ENCODE data around the gene OPRM1. TPM values are rescaled to one million over a fixed set of nuclear protein-coding genes. Genes with fewer than 3 reads are reported as not detected.

The OPRM1 gene
- total RNA-seq, 4 donors from 2014 or later, result not detected

DNA sequence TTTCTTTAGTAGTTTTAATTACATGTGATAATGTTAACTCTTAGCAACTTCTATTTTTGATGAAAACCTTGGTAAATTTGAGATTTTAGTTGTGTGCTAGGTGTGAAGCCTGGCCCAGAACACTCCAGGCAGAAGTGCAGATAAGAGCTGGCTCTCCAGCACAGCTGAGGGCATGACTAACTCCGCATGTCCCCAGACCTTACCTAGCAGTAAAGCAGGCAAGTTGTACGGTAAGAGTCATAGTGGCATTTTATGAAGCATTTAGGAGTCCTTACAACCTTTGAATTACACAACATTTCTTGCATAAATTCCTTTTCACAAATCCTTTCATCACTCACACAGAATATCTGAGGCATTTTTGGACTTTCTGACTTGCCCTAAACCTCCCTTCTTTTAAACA is 67.2 kb downstream of the OPRM1 start:
- DNase-seq (ENCODE audit: low spot score in 2 of 2), result no peak
- H3K4me3 ChIP-seq, result no peak overlapping the region
- H3K27me3 ChIP-seq, result no peaks in the 10 kb centered on the region
- no peaks in the 10 kb centered on the region for H3K9me3 ChIP-seq
- H3K36me3 ChIP-seq, result no peaks in the 10 kb centered on the region
- WGBS, 2 donors, result 92 to 94% methylated on average over 2 of the region's 2 CpGs
- no peaks in the 10 kb centered on the region for H3K4me1 ChIP-seq
- H3K27ac ChIP-seq, result no peak overlapping the region
- TF ChIP-seq EP300 (IDR thresholded peaks at IDR 0.05) (no peak), POLR2A (IDR thresholded peaks at IDR 0.05) (no peak)
- TF ChIP-seq, protein P1, sequence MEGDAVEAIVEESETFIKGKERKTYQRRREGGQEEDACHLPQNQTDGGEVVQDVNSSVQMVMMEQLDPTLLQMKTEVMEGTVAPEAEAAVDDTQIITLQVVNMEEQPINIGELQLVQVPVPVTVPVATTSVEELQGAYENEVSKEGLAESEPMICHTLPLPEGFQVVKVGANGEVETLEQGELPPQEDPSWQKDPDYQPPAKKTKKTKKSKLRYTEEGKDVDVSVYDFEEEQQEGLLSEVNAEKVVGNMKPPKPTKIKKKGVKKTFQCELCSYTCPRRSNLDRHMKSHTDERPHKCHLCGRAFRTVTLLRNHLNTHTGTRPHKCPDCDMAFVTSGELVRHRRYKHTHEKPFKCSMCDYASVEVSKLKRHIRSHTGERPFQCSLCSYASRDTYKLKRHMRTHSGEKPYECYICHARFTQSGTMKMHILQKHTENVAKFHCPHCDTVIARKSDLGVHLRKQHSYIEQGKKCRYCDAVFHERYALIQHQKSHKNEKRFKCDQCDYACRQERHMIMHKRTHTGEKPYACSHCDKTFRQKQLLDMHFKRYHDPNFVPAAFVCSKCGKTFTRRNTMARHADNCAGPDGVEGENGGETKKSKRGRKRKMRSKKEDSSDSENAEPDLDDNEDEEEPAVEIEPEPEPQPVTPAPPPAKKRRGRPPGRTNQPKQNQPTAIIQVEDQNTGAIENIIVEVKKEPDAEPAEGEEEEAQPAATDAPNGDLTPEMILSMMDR (IDR thresholded peaks at IDR 0.05), result no peak

DNA sequence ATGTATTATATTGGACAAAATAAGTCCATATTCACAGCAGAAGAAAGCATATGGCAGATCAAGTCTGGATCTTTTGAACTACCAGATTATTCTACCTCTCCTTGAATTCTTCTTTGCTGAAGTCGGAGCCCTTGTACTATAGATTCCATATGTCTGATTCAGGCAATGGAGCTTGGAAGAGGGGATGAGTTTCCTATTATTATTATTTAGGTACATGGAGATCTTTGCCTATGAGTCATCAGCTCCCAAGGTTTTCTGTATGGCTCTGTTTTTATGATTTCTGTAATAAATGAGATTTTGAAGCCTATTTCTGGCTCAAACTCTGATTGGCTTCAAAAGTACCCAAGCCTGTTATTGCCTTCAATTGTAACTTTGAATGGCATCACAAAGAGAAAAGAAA is 72.0 kb downstream of the OPRM1 start:
- no peak overlapping the region for H3K27ac ChIP-seq
- WGBS, 2 donors, result 86 to 89% methylated on average over 1 of the region's 1 CpG

DNA sequence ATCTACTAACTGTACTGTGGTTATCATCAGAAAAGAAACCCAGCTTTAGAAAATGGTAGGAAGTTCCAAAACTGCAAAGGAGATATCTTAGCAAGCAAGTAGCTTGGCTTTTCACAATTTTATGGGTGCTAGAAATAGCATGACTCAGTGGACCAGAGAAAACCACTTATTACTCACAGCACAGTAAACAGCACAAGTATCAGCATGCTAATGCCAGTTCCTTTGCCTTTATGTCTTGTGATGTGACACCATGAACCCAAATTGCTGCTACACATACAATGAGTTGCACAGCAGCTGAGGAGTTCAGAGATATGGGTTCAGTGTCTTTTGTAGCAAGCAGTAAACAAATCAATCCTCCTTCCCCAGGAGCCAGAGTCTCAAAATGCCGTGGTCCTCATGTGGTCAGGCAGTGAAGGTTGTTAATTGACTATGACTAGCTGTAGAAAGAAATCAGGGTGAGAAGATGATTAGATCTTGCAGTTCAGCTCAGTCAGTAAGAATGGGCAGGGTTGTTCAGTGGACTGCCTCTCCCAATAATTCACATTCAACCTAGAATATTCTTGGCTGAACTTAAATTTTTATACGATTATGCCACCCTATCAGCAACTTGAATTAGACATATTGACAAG is 73.3 kb downstream of the OPRM1 start:
- no peaks in the 10 kb centered on the region for H3K4me1 ChIP-seq
- no peaks in the 10 kb centered on the region for H3K27me3 ChIP-seq
- no peaks in the 10 kb centered on the region for H3K36me3 ChIP-seq
- no peaks in the 10 kb centered on the region for H3K9me3 ChIP-seq
- no peak for DNase-seq (ENCODE audit: low spot score in 2 of 2)
- no peak overlapping the region for H3K4me3 ChIP-seq
- TF ChIP-seq, protein P1 (IDR thresholded peaks at IDR 0.05), result no peak
- TF ChIP-seq POLR2A (IDR thresholded peaks at IDR 0.05) (no peak), EP300 (IDR thresholded peaks at IDR 0.05) (no peak)
- H3K27ac ChIP-seq, result no peak overlapping the region
- WGBS, 2 donors, result 76 to 90% methylated on average over 2 of the region's 2 CpGs

More for the DNA sequence above, 72.0 kb downstream of the OPRM1 start:
- TF ChIP-seq EP300 (IDR thresholded peaks at IDR 0.05), result no peak
- no peak for TF ChIP-seq POLR2A (IDR thresholded peaks at IDR 0.05)
- TF ChIP-seq, protein P1 (IDR thresholded peaks at IDR 0.05), result no peak
- Histone ChIP-seq H3K4me1 (no peaks in the 10 kb centered on the region), H3K4me3 (no peak overlapping the region), H3K9me3 (no peaks in the 10 kb centered on the region), H3K27me3 (no peaks in the 10 kb centered on the region), H3K36me3 (no peaks in the 10 kb centered on the region)
- no peak for DNase-seq (ENCODE audit: low spot score in 2 of 2)

DNA sequence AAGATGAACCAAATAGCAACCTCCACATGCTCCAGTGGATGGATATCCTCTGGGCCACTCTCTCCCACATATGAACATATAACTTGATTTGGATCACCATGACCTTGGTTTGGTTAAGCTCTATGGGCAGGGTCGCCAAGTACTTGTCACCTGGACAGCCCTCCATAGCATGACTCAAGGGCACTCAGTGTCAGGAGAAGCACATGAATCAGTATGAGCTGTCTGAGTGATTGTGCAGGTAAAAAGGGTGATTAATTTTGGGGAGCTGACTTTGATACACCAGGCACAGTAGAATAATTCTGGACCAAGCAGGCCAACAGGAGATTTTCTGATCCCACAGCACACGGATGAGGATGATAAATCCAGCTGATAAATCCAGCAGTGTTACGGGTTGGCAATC is 74.4 kb downstream of the OPRM1 start:
- TF ChIP-seq EP300 (IDR thresholded peaks at IDR 0.05) (no peak), POLR2A (IDR thresholded peaks at IDR 0.05) (no peak)
- TF ChIP-seq, protein P1 (IDR thresholded peaks at IDR 0.05), result no peak
- Histone ChIP-seq H3K4me1 (no peaks in the 10 kb centered on the region), H3K9me3 (no peaks in the 10 kb centered on the region), H3K36me3 (no peaks in the 10 kb centered on the region), H3K27me3 (no peaks in the 10 kb centered on the region), H3K4me3 (no peak overlapping the region), H3K27ac (no peak overlapping the region)
- 88 to 94% methylated on average over 3 of the region's 3 CpGs for WGBS, 2 donors
- no peak for DNase-seq (ENCODE audit: low spot score in 2 of 2)

DNA sequence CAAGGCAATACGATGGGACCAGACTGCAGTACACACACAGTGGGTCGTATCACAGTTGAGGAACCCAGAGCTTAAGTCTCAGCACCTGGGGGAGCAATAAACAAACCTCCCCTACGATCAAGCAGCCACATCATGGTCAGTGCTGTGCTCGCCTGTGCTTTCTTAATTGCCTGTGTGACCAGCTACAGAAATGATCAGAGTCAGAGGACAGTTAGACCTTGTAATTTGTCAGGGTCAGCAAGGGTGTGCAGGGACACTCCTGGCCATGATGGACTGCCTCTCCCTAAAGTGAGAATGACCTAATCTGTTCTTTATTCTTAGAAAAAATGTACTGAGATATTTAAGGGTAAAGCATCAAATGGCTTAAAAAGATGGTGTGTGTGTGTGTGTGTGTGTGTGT is 78.4 kb downstream of the OPRM1 start:
- 67 to 72% methylated on average over 4 of the region's 4 CpGs for WGBS, 2 donors
- H3K27me3 ChIP-seq, result no peaks in the 10 kb centered on the region
- H3K27ac ChIP-seq, result no peak overlapping the region
- DNase-seq (ENCODE audit: low spot score in 2 of 2), result no peak
- no peak overlapping the region for H3K4me3 ChIP-seq
- H3K4me1 ChIP-seq, result no peaks in the 10 kb centered on the region
- TF ChIP-seq EP300 (IDR thresholded peaks at IDR 0.05) (no peak), POLR2A (IDR thresholded peaks at IDR 0.05) (no peak)
- TF ChIP-seq, protein P1 (IDR thresholded peaks at IDR 0.05), result no peak
- no peaks in the 10 kb centered on the region for H3K36me3 ChIP-seq
- H3K9me3 ChIP-seq, result no peaks in the 10 kb centered on the region
